ENCODE data around the gene LYSET. TPM values are rescaled to one million over a fixed set of nuclear protein-coding genes. Genes with fewer than 3 reads are reported as not detected.

The LYSET gene
- total and polyA plus RNA-seq, 10 donors = 8.5 to 29.2 (median 15.2) TPM

GRCh38 chr14:93234798-93235197 lies 49.7 kb downstream of the LYSET start:
- 60 to 76% (median 66%) methylated on average over 10 of the region's 10 CpGs for WGBS, 5 donors
- DNase-seq = no peak

More at GRCh38 chr14:93234798-93235197, 49.7 kb downstream of the LYSET start:
- peaks cover 0 to 17% (median 2%) of the 10 kb centered on the region in 6 donors for H3K36me3 ChIP-seq
- no peak for TF ChIP-seq CTCF (IDR thresholded peaks at IDR 0.05 in 8 of 11, conservative IDR thresholded peaks at IDR 0.05 in 3 of 11)
- no peak for TF ChIP-seq POLR2A (IDR thresholded peaks at IDR 0.05)
- TF ChIP-seq POLR2AphosphoS5 (IDR thresholded peaks at IDR 0.05) = no peak
- peaks cover 0 to 19% (median 0%) of the 10 kb centered on the region in 6 donors for H3K4me1 ChIP-seq
- H3K4me3 ChIP-seq = no peak overlapping the region
- no peak overlapping the region for H3K27ac ChIP-seq
- H3K27me3 ChIP-seq (replicated peaks in 1 of 7) = peaks cover 0 to 7% (median 0%) of the 10 kb centered on the region in 7 donors
- no peaks in the 10 kb centered on the region for H3K9me3 ChIP-seq
- intact Hi-C loops (cut with DNase I; ENCODE audit: low total_unique reads) = loop anchor here (10.0 kb wide), 1 partner anchor 310 kb away; no protein-coding TSS in a partner anchor

Other genes starting within 250 kb of the LYSET start
- gene ITPK1, start 69.4 kb upstream of the LYSET start, total RNA-seq = 100 to 1,000 TPM in 1 of 7 donors, 10 to 100 TPM in 6; 63.8 to 123 (median 75.6) TPM
- 10 to 100 TPM; 22.9 to 46.0 (median 23.9) TPM for gene ITPK1, start 69.4 kb upstream of the LYSET start, polyA plus RNA-seq
- 10 to 100 TPM; 16.3 to 31.4 (median 28.1) TPM for gene MOAP1, start 420 bp upstream of the LYSET start, total RNA-seq
- gene MOAP1, start 420 bp upstream of the LYSET start, polyA plus RNA-seq = 10 to 100 TPM; 17.3 to 23.8 (median 21.5) TPM
- gene GON7, start 21.7 kb downstream of the LYSET start, total RNA-seq = 10 to 100 TPM in 3 of 7 donors, 1 to 10 TPM in 4; 7.2 to 16.6 (median 8.7) TPM
- gene GON7, start 21.7 kb downstream of the LYSET start, polyA plus RNA-seq = 10 to 100 TPM; 19.3 to 27.0 (median 24.8) TPM
- gene UBR7, start 21.9 kb downstream of the LYSET start, total RNA-seq = 10 to 100 TPM; 15.9 to 39.7 (median 22.2) TPM
- gene UBR7, start 21.9 kb downstream of the LYSET start, polyA plus RNA-seq = 10 to 100 TPM in 2 of 3 donors, 1 to 10 TPM in 1; 9.7 to 15.1 (median 13.1) TPM
- gene BTBD7, start 147.7 kb downstream of the LYSET start, total RNA-seq = 10 to 100 TPM; 27.3 to 48.4 (median 33.5) TPM
- 1 to 10 TPM; 5.0 to 8.5 (median 5.8) TPM for gene BTBD7, start 147.7 kb downstream of the LYSET start, polyA plus RNA-seq
- not detected for gene COX8C, start 161.9 kb downstream of the LYSET start, total RNA-seq
- gene COX8C, start 161.9 kb downstream of the LYSET start, polyA plus RNA-seq = not detected
- gene UNC79, start 245.6 kb downstream of the LYSET start, total RNA-seq = under 1 TPM in 5 of 7 donors, not detected in 2; 0.07 to 0.24 (median 0.13) TPM
- under 1 TPM; 0.03 to 0.04 (median 0.03) TPM for gene UNC79, start 245.6 kb downstream of the LYSET start, polyA plus RNA-seq